Upper lobe of left lung (tissue), 6 donors: ENCODE results near the gene BABAM2. TPM values are rescaled to one million over a fixed set of nuclear protein-coding genes. Genes with fewer than 3 reads are reported as not detected.

ENCODE experiments used
- ATAC-seq, 2 donors: fragments of 200-7000 bp; cut with Tn5 transposase; one replicate each; pipeline ENCODE4 v1.9.1; 2022; ENCODE audit warnings: mild to moderate bottlenecking in 2 of 2, moderate library complexity in 2 of 2; ENCODE audit not compliant: low FRiP score in 2 of 2
- DNase-seq, 2 donors: peaks; one replicate each; pipeline ENCODE4 v3.0.0-alpha.2; 2019 to 2020
- H3K27ac ChIP-seq, 4 donors: fragments of 200-600 bp; sonication (generic); one replicate each; pipeline ENCODE4 v1.5.1; 2016 to 2019
- H3K27me3 ChIP-seq, 4 donors: fragments of 200-600 bp; sonication (generic); one replicate each; pipeline ENCODE4 v1.5.1; 2017 to 2019
- H3K36me3 ChIP-seq, 4 donors: fragments of 200-600 bp; sonication (generic); one replicate each; pipeline ENCODE4 v1.5.1; 2016 to 2019
- H3K4me1 ChIP-seq, 4 donors: fragments of 200-600 bp; sonication (generic); one replicate each; pipeline ENCODE4 v1.5.1; 2018 to 2019
- H3K4me3 ChIP-seq, 4 donors: fragments of 200-600 bp; sonication (generic); one replicate each; pipeline ENCODE4 v1.5.1; 2017 to 2019; ENCODE audit warnings: mild to moderate bottlenecking in 2 of 4, moderate library complexity in 1 of 4
- H3K9me3 ChIP-seq, 4 donors: fragments of 200-600 bp; sonication (generic); one replicate each; pipeline ENCODE4 v1.5.1; 2018 to 2019
- CTCF ChIP-seq, 6 experiments: fragments of 450-650 bp in 4 of 6; fragments of 200-600 bp in 2 of 6; sonication (generic) in 2 of 6; IDR thresholded peaks; one replicate each; pipeline ENCODE4 v1.5.1; 2016 to 2019; ENCODE audit warnings: antibody characterized with exemption in 6 of 6
- EP300 ChIP-seq, 4 donors: sonication (generic); formaldehyde crosslinking; IDR thresholded peaks; one replicate each; pipeline ENCODE4 v1.5.1; 2017; ENCODE audit warnings: antibody characterized with exemption in 4 of 4, control low read depth in 2 of 4
- POLR2A ChIP-seq, 4 donors: fragments of 450-650 bp; IDR thresholded peaks; one replicate each; pipeline ENCODE4 v1.5.1; 2016 to 2017; ENCODE audit warnings: antibody characterized with exemption in 4 of 4, mild to moderate bottlenecking in 2 of 4
- POLR2AphosphoS5 ChIP-seq, 2 donors: sonication (generic); formaldehyde crosslinking; IDR thresholded peaks; one replicate each; pipeline ENCODE4 v1.5.1; 2017; ENCODE audit warnings: antibody characterized with exemption in 2 of 2
- WGBS, 2 donors: methylation state at CpG; one replicate each; pipeline ENCODE4 v1.1.5; 2017 to 2018; 5-methylcytosine and 5-hydroxymethylcytosine counted together
- total RNA-seq, 6 donors: library from RNA; depleted of rRNA in 4 of 6; stranded (reverse); fragments of >200 nt in 4 of 6; gene quantifications; one replicate each; pipeline versions ENCODE4 v1.1.0 to v1.2.1, GENCODE V29; 2016 to 2021
- donor health status: DM: no; HTN: no; CAD: no; lungs with moderate emphysema.
- donor health status: DM: no; HTN: yes; CAD: no; lungs with severe emphysema.

The BABAM2 gene
- total RNA-seq, 6 donors from 2014 or later = 23.0 to 44.0 (median 38.2) TPM

GRCh38 chr2:28343184-28343942 lies 452.8 kb downstream of the BABAM2 start:
- TF ChIP-seq CTCF (IDR thresholded peaks at IDR 0.05) (no peak), POLR2AphosphoS5 (IDR thresholded peaks at IDR 0.05) (no peak), EP300 (IDR thresholded peaks at IDR 0.05) (no peak), POLR2A (IDR thresholded peaks at IDR 0.05) (no peak)
- ATAC-seq (peak in 1 of 2 donors; percentile 9), DNase-seq (no peak)
- H3K4me1 ChIP-seq = peaks cover 0 to 16% (median 2%) of the 10 kb centered on the region in 4 donors
- WGBS, 2 donors = 78 to 79% methylated on average over 5 of the region's 5 CpGs
- no peaks in the 10 kb centered on the region for H3K36me3 ChIP-seq
- peak overlapping the region in 1 of 4 donors; percentile 51 for H3K27ac ChIP-seq
- H3K9me3 ChIP-seq = no peaks in the 10 kb centered on the region
- H3K27me3 ChIP-seq = no peaks in the 10 kb centered on the region
- H3K4me3 ChIP-seq = no peak overlapping the region

- H3K36me3 ChIP-seq = no peaks in the 10 kb centered on the region
- DNase-seq (no peak), ATAC-seq (no peak)
- no peaks in the 10 kb centered on the region for H3K27me3 ChIP-seq
- no peak overlapping the region for H3K27ac ChIP-seq
- H3K9me3 ChIP-seq = no peaks in the 10 kb centered on the region
- TF ChIP-seq EP300 (IDR thresholded peaks at IDR 0.05) (no peak), POLR2A (IDR thresholded peaks at IDR 0.05) (no peak), CTCF (IDR thresholded peaks at IDR 0.05) (no peak), POLR2AphosphoS5 (IDR thresholded peaks at IDR 0.05) (no peak)
- peaks cover 0 to 8% (median 0%) of the 10 kb centered on the region in 4 donors for H3K4me1 ChIP-seq
- H3K4me3 ChIP-seq = no peak overlapping the region
- WGBS, 2 donors = 88 to 91% methylated on average over 17 to 20 of the region's 20 CpGs
Observed at GRCh38 chr2:28343971-28344715, 453.6 kb downstream of the BABAM2 start.

DNA sequence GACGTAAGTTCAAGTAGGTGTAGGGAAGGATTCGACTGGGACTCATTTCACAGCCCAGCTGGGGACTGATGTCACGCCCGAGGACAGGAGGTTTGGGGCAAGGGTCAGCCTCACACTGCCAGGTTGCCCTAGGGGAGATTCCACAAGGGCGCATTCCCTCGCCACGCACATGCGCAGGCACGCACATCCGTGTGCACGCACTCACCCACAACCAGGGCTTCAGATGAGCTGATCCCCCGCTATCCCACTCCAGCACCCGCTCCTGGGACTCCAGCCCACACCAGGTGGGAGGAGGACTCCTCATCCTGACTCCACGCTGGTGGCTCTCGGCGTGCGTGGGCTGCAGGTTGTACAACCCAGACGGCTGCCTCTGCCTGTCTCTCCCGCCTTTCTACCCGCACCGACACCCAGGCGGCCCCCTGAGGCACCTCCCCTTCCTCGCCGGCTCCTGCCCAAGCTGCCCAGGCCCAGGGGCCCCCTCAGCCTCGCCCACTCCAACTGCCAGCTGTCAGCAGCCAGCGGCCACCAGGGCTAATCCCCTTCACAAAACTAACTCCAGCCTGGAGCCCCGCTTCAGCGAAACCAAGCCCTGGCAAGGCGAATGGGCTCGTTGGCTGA lies 454.3 kb downstream of the BABAM2 start:
- TF ChIP-seq POLR2A (IDR thresholded peaks at IDR 0.05) (no peak), EP300 (IDR thresholded peaks at IDR 0.05) (no peak), CTCF (IDR thresholded peaks at IDR 0.05) (no peak), POLR2AphosphoS5 (IDR thresholded peaks at IDR 0.05) (no peak)
- Histone ChIP-seq H3K9me3 (no peaks in the 10 kb centered on the region), H3K27ac (no peak overlapping the region), H3K4me1 (peaks cover 0 to 8% (median 0%) of the 10 kb centered on the region in 4 donors), H3K36me3 (no peaks in the 10 kb centered on the region), H3K4me3 (no peak overlapping the region), H3K27me3 (no peaks in the 10 kb centered on the region)
- ATAC-seq = no peak
- 90 to 95% methylated on average over 22 to 24 of the region's 30 CpGs for WGBS, 2 donors
- DNase-seq = no peak

DNA sequence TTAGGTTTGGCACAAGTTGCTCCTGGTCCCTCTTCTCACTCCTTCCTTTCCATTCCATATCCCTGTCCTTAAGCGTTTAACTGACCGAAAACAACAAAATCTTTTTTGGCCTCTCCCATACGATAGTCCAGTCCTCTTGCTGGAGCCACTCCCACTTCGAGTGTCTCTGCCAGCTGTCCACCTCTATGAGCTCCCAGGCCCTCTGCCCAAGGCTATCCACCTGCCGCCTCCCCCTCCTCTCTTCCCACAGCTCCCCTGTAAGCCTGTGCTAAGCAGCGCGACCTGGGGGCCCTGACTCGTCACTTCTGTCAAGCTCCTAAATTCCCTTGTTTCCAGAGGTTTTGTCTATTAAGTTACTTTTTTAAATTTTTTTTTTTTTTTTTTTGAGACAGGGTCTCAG lies 455.1 kb downstream of the BABAM2 start:
- Histone ChIP-seq H3K36me3 (no peaks in the 10 kb centered on the region), H3K9me3 (no peaks in the 10 kb centered on the region), H3K27me3 (no peaks in the 10 kb centered on the region), H3K4me3 (no peak overlapping the region), H3K27ac (no peak overlapping the region), H3K4me1 (peaks cover 0 to 8% (median 0%) of the 10 kb centered on the region in 4 donors)
- DNase-seq (no peak), ATAC-seq (no peak)
- 88 to 93% methylated on average over 8 of the region's 8 CpGs for WGBS, 2 donors
- TF ChIP-seq CTCF (IDR thresholded peaks at IDR 0.05) (no peak), POLR2AphosphoS5 (IDR thresholded peaks at IDR 0.05) (no peak), POLR2A (IDR thresholded peaks at IDR 0.05) (no peak), EP300 (IDR thresholded peaks at IDR 0.05) (no peak)
